Dendritic cell treated with granulocyte-macrophage colony-stimulating factor and Interleukin-4, amounts not matched to agents 40 ng/mL and 50 ng/mL, for 4 days (primary cell): ENCODE data around the gene DOHH.
"Not testable (repeated sequence)": the region's sequence is repeated elsewhere in the genome, so short reads cannot be mapped to it uniquely, and the experiment has no call there.

Experiments
- H3K27ac Mint-ChIP-seq: one replicate; pipeline ENCODE4 v1.8.0; 2022; ENCODE audit warnings: mild to moderate bottlenecking, mixed read lengths
- H3K27me3 Mint-ChIP-seq: one replicate; pipeline ENCODE4 v1.8.0; 2022; ENCODE audit warnings: mild to moderate bottlenecking, mixed read lengths
- H3K36me3 Mint-ChIP-seq: one replicate; pipeline ENCODE4 v1.8.0; 2022; ENCODE audit warnings: low read depth, mixed read lengths
- H3K4me1 Mint-ChIP-seq: one replicate; pipeline ENCODE4 v1.8.0; 2022; ENCODE audit warnings: low read depth, mixed read lengths
- H3K4me3 Mint-ChIP-seq: one replicate; pipeline ENCODE4 v1.8.0; 2022; ENCODE audit warnings: mild to moderate bottlenecking, moderate library complexity, mixed read lengths
- H3K9me3 Mint-ChIP-seq: one replicate; pipeline ENCODE4 v1.8.0; 2022; ENCODE audit warnings: mixed read lengths
- intact Hi-C: fragments of 100-400 bp; cut with micrococcal nuclease; formaldehyde crosslinking; loops from one replicate; pipeline ENCODE4 v1.15.0; 2022

DOHH gene

DNA sequence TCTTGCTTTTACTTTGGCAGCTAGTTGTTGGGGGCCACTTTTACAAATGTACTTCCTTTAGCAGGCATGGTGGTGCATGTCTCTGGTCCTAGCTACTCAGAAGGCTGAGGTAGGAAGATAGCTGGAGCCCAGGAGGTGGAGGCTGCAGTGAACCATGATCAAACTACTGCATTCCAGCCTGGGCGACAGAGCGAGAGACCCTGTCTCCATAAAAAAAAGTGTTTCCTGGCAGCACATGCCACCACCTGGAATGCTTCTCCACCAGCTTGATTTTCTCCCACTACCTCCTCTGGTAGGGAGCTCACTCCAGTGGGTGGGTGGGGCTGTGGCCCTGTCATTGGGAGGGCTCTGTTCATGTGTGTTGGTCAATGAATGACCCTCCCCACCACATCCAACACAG, 18.2 kb upstream of the DOHH start:
- Mint-ChIP-seq H3K4me3 (no peak overlapping the region), H3K36me3 (peaks cover 83% of the 10 kb centered on the region), H3K27ac (no peak overlapping the region), H3K4me1 (peaks cover 43% of the 10 kb centered on the region), H3K9me3 (no peaks in the 10 kb centered on the region), H3K27me3 (no peaks in the 10 kb centered on the region)
- intact Hi-C loops: no loop called here

- H3K4me1 Mint-ChIP-seq: peaks cover 47% of the 10 kb centered on the region
- no peaks in the 10 kb centered on the region for H3K27me3 Mint-ChIP-seq
- H3K9me3 Mint-ChIP-seq: no peaks in the 10 kb centered on the region
- no peak overlapping the region for H3K4me3 Mint-ChIP-seq
- intact Hi-C loops: no loop called here
- H3K36me3 Mint-ChIP-seq: peaks cover 83% of the 10 kb centered on the region
- no peak overlapping the region for H3K27ac Mint-ChIP-seq
Observed at GRCh38 chr19:3518255-3518654, 17.8 kb upstream of the DOHH start.

DNA sequence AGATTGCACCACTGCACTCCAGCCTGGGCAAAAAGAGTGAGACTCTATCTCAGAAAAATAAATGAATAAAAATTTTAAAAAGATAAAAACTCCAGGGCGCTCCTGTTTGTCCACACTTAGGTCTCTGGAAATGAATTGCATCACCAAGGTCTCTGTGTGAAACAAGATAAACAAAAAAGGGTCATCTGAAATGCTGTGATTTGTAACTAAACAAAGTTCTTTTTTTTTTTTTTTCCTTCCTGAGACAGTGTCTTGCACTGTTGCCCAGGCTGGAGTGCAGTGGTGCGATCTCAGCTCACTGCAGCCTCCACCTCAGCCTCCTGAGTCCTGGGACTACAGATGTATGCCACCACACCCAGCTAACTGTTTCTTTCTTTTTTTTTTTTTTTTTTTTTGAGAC, 17.2 kb upstream of the DOHH start:
- intact Hi-C loops: no loop called here
- Mint-ChIP-seq H3K27me3 (no peaks in the 10 kb centered on the region), H3K4me1 (peaks cover 49% of the 10 kb centered on the region), H3K27ac (no peak overlapping the region), H3K36me3 (peaks cover 80% of the 10 kb centered on the region), H3K9me3 (no peaks in the 10 kb centered on the region), H3K4me3 (no peak overlapping the region)

- H3K27ac Mint-ChIP-seq: no peak overlapping the region
- H3K4me3 Mint-ChIP-seq: no peak overlapping the region
- H3K4me1 Mint-ChIP-seq: peaks cover 54% of the 10 kb centered on the region
- H3K27me3 Mint-ChIP-seq: no peaks in the 10 kb centered on the region
- intact Hi-C loops: no loop called here
- H3K36me3 Mint-ChIP-seq: peaks cover 79% of the 10 kb centered on the region
- H3K9me3 Mint-ChIP-seq: no peaks in the 10 kb centered on the region
Observed at GRCh38 chr19:3516675-3517207, 16.3 kb upstream of the DOHH start.

DNA sequence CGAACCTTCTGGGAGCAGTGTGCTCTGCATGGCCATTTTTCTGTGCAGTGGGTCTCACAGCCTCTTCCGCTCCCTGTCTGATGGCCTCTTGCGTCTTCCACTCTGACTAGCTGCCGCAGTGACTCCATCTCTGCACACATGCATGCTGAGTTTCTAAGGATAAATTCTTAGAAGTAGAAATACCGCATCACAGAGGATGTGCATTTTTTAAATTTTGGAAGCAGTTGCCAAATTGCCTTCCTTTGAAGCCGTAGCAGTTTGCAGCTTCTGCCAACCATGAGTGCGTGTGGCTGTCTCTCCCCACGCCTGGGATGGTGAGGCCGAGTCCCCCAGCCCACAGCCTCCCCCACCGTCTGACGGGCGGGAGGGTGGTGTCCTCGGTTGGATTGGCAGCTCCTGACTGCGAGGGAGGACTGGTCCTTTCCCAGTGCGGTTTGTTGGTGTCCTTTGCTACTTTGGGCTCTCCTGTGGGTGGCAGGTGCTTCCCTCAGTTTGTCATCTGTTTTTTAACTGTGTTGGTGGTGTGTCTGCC, 15.5 kb upstream of the DOHH start:
- no peak overlapping the region for H3K4me3 Mint-ChIP-seq
- peaks cover 54% of the 10 kb centered on the region for H3K4me1 Mint-ChIP-seq
- H3K27ac Mint-ChIP-seq: no peak overlapping the region
- peaks cover 79% of the 10 kb centered on the region for H3K36me3 Mint-ChIP-seq
- H3K9me3 Mint-ChIP-seq: no peaks in the 10 kb centered on the region
- no peaks in the 10 kb centered on the region for H3K27me3 Mint-ChIP-seq
- intact Hi-C loops: no loop called here

- Mint-ChIP-seq H3K36me3 (peaks cover 80% of the 10 kb centered on the region), H3K4me1 (peaks cover 54% of the 10 kb centered on the region), H3K4me3 (no peak overlapping the region), H3K27me3 (no peaks in the 10 kb centered on the region), H3K9me3 (no peaks in the 10 kb centered on the region), H3K27ac (no peak overlapping the region)
- intact Hi-C loops: no loop called here
Observed at GRCh38 chr19:3514930-3515329, 14.5 kb upstream of the DOHH start.

GRCh38 chr19:3513229-3514140, 13.0 kb upstream of the DOHH start:
- H3K9me3 Mint-ChIP-seq: no peaks in the 10 kb centered on the region
- peaks cover 80% of the 10 kb centered on the region for H3K36me3 Mint-ChIP-seq
- no peaks in the 10 kb centered on the region for H3K27me3 Mint-ChIP-seq
- no peak overlapping the region for H3K27ac Mint-ChIP-seq
- peaks cover 65% of the 10 kb centered on the region for H3K4me1 Mint-ChIP-seq
- H3K4me3 Mint-ChIP-seq: no peak overlapping the region
- intact Hi-C loops: no loop called here

GRCh38 chr19:3512562-3513228, 12.2 kb upstream of the DOHH start:
- no peaks in the 10 kb centered on the region for H3K9me3 Mint-ChIP-seq
- intact Hi-C loops: no loop called here
- H3K4me1 Mint-ChIP-seq: peaks cover 72% of the 10 kb centered on the region
- H3K4me3 Mint-ChIP-seq: no peak overlapping the region
- peaks cover 80% of the 10 kb centered on the region for H3K36me3 Mint-ChIP-seq
- H3K27ac Mint-ChIP-seq: no peak overlapping the region
- H3K27me3 Mint-ChIP-seq: no peaks in the 10 kb centered on the region

DNA sequence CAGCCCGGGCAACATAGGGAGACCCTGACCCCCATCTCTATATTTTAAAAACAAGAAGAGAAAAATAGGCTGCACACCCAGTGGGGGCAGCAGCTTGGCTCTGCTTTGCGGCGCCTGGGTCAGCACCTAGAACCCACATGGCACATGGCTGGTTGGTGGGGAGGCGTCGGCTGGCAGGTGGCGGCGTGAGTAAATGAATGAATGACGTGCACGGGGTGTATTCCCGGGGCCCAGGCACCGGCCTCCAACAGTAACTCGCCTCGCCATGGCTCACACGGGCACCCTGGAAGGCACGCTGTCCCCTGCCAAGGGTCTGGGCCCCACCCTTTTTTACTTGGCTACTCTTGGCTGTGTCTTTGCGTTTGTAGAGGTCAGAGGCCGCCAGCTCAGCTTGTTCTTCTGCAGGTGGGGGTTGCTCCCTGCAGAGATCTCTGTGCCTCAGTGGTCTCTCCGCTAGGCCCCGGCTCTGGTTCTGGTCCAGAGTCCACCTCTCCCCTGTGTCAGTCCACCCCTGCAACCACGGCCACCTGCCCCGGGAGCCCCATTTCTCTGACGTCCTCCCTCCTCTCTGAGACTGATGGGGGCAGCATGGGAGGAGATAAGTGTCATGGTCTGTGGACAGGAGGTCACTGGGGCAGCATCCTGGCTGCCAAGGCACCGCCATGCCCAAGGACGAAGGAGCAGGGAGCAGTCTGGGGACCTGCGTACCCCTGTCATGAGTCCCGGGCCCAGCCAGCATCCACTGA, 11.2 kb upstream of the DOHH start:
- Mint-ChIP-seq H3K27me3 (no peaks in the 10 kb centered on the region), H3K4me1 (peaks cover 77% of the 10 kb centered on the region), H3K9me3 (no peaks in the 10 kb centered on the region), H3K36me3 (peaks cover 87% of the 10 kb centered on the region), H3K27ac (no peak overlapping the region), H3K4me3 (no peak overlapping the region)
- intact Hi-C loops: no loop called here

- Mint-ChIP-seq H3K4me1 (peaks cover 70% of the 10 kb centered on the region), H3K27me3 (no peaks in the 10 kb centered on the region), H3K4me3 (no peak overlapping the region), H3K27ac (no peak overlapping the region), H3K36me3 (peaks cover 82% of the 10 kb centered on the region), H3K9me3 (no peaks in the 10 kb centered on the region)
- intact Hi-C loops: no loop called here
Observed at GRCh38 chr19:3510727-3511126, 10.3 kb upstream of the DOHH start.

- Mint-ChIP-seq H3K4me1 (peaks cover 74% of the 10 kb centered on the region), H3K27me3 (no peaks in the 10 kb centered on the region), H3K36me3 (peaks cover 76% of the 10 kb centered on the region), H3K27ac (peak overlapping the region; percentile 21), H3K4me3 (no peak overlapping the region), H3K9me3 (no peaks in the 10 kb centered on the region)
- intact Hi-C loops: no loop called here
Observed at GRCh38 chr19:3509566-3509989, 9.1 kb upstream of the DOHH start.

- H3K9me3 Mint-ChIP-seq: no peaks in the 10 kb centered on the region
- peaks cover 71% of the 10 kb centered on the region for H3K4me1 Mint-ChIP-seq
- peak overlapping the region; percentile 21 for H3K27ac Mint-ChIP-seq
- H3K4me3 Mint-ChIP-seq: no peak overlapping the region
- no peaks in the 10 kb centered on the region for H3K27me3 Mint-ChIP-seq
- intact Hi-C loops: no loop called here
- H3K36me3 Mint-ChIP-seq: peaks cover 70% of the 10 kb centered on the region
Observed at GRCh38 chr19:3508771-3509535, 8.5 kb upstream of the DOHH start.

GRCh38 chr19:3508121-3508661, 7.7 kb upstream of the DOHH start:
- H3K27me3 Mint-ChIP-seq, intact Hi-C loops, H3K4me3 Mint-ChIP-seq, H3K9me3 Mint-ChIP-seq, H3K27ac Mint-ChIP-seq: not testable (repeated sequence)
- peaks cover 63% of the 10 kb centered on the region for H3K4me1 Mint-ChIP-seq
- peaks cover 62% of the 10 kb centered on the region for H3K36me3 Mint-ChIP-seq
